ENCODE results near the gene SPTB. TPM values are rescaled to one million over a fixed set of nuclear protein-coding genes. Genes with fewer than 3 reads are reported as not detected.

SPTB gene
- total and polyA plus RNA-seq, 9 of the 15 experiments (the other 6 are each of a cell fraction or from before 2014, with no cell fraction given) = 0.21 to 45.9 (median 11.7) TPM

GRCh38 chr14:64806202-64806861 is 73.4 kb downstream of the SPTB start:
- H3K4me3 ChIP-seq = no peak overlapping the region
- DNase-seq (ENCODE audit: extremely low read depth in 1 of 4, low spot score in 3 of 4) (no peak), ATAC-seq (no peak), FAIRE-seq (no peak)
- no peaks in the 10 kb centered on the region for H3K4me1 ChIP-seq (replicated peaks in 1 of 2; ENCODE audit: control insufficient read depth in 2 of 2, insufficient read depth in 2 of 2, low read length in 2 of 2)
- H3K79me2 ChIP-seq (ENCODE audit: control insufficient read depth, insufficient read depth, low read length) = no peaks in the 10 kb centered on the region
- no peak overlapping the region for H3K27ac ChIP-seq (ENCODE audit: extremely low read depth, low read depth, low read length)
- no peaks in the 10 kb centered on the region for H3K9me3 ChIP-seq (replicated peaks; ENCODE audit: control insufficient read depth, insufficient read depth, low read depth, low read length)
- no peaks in the 10 kb centered on the region for H3K9me1 ChIP-seq (ENCODE audit: control insufficient read depth, insufficient read depth, low read length)
- no peak for TF ChIP-seq POLR2A (conservative IDR thresholded peaks at IDR 0.05)
- TF ChIP-seq ZNF740 (CRISPR knock-in tag; IDR thresholded peaks at IDR 0.05) = no peak
- TF ChIP-seq ZNF740 (tag; IDR thresholded peaks at IDR 0.05) = no peak
- TF ChIP-seq HMG20A (CRISPR knock-in tag; conservative IDR thresholded peaks at IDR 0.05) = no peak
- no peak for TF ChIP-seq HINFP (tag; conservative IDR thresholded peaks at IDR 0.05; ENCODE audit: low read depth)
- TF ChIP-seq DLX4 (CRISPR knock-in tag; IDR thresholded peaks at IDR 0.05) = no peak
- no peak for TF ChIP-seq ZNF778 (CRISPR knock-in tag; IDR thresholded peaks at IDR 0.05)
- TF ChIP-seq CEBPZ (IDR thresholded peaks at IDR 0.05; ENCODE audit: borderline replicate concordance, low read depth, low read length) = no peak
- no peak for TF ChIP-seq ZNF609 (CRISPR knock-in tag; IDR thresholded peaks at IDR 0.05; ENCODE audit: borderline replicate concordance)
- CTCF ChIA-PET (ENCODE audit: low intra/inter-chr PET ratio) = no interaction called here
- in situ Hi-C loops (cut with MboI) = no loop called here
- POLR2A ChIA-PET = interaction anchor here (0.7 kb wide), 1 partner anchor 105 kb away, joined by 3 read pairs; no protein-coding TSS in a partner anchor
- intact Hi-C loops (cut with micrococcal nuclease) = no loop called here
- H2AFZ ChIP-seq (ENCODE audit: low read depth, low read length) = no peak overlapping the region
- no peaks in the 10 kb centered on the region for H4K20me1 ChIP-seq (replicated peaks; ENCODE audit: control insufficient read depth, insufficient read depth, low read length)
- H3K36me3 ChIP-seq (ENCODE audit: control insufficient read depth, insufficient read depth, low read length) = peaks cover 48% of the 10 kb centered on the region; the same call in 2 of the 3 replicates
- BruUV-seq (replicated peaks) = no TSS peak
- WGBS (ENCODE audit: insufficient coverage, low coverage, missing lambda C conversion rate) = 87% methylated on average over 8 of the region's 9 CpGs
- no peak overlapping the region for H3K4me2 ChIP-seq (ENCODE audit: insufficient read depth, low read length)
- H3K27me3 ChIP-seq (ENCODE audit: control insufficient read depth in 2 of 2, insufficient read depth in 2 of 2, low read length in 2 of 2) = no peaks in the 10 kb centered on the region
- H3K9ac ChIP-seq (ENCODE audit: insufficient read depth in 1 of 2, low read depth in 2 of 2, low read length in 2 of 2) = no peak overlapping the region

Data from K562 (cell line).